MM.1S (cell line): ENCODE results near the gene CERS6.
"Not testable (repeated sequence)": the region's sequence is repeated elsewhere in the genome, so short reads cannot be mapped to it uniquely, and the experiment has no call there.

Experiments used
- CTCF ChIP-seq: fragments of 300-600 bp; sonication (generic); IDR thresholded peaks from 2 replicates; pipeline ENCODE4 v1.5.1; 2016; ENCODE audit warnings: antibody characterized with exemption, low read length, mixed read lengths
- EZH2 ChIP-seq: fragments of 300-600 bp; sonication (generic); optimal IDR thresholded peaks from 2 replicates; pipeline ENCODE3; 2017; ENCODE audit warnings: low read depth, mild to moderate bottlenecking, antibody characterized with exemption, low read length, mixed read lengths
- EZH2phosphoT487 ChIP-seq: fragments of 300-600 bp; sonication (generic); IDR thresholded peaks from 2 replicates; pipeline ENCODE4 v1.6.1; 2018; ENCODE audit warnings: antibody characterized with exemption, low read length

GRCh38 chr2:168493219-168493618, 37.1 kb downstream of the CERS6 start:
- TF ChIP-seq EZH2, CTCF, EZH2phosphoT487: not testable (repeated sequence)
